Measurements from ENCODE around the gene SOAT2.

GRCh38 chr12:53093777-53094393, 9.4 kb upstream of the SOAT2 start:
- no peak for TF ChIP-seq POLR2AphosphoS5 (IDR thresholded peaks at IDR 0.05)
- no peak for TF ChIP-seq CTCF (IDR thresholded peaks at IDR 0.05)
- TF ChIP-seq EP300 (IDR thresholded peaks at IDR 0.05) = no peak
- TF ChIP-seq POLR2A (IDR thresholded peaks at IDR 0.05) = no peak

Data from suprapubic skin (tissue), 4 donors.